GM23338 (cell line): Measurements from ENCODE around the gene NOL12. TPM values are rescaled to one million over a fixed set of nuclear protein-coding genes. Genes with fewer than 3 reads are reported as not detected.

Experiments used
- ATAC-seq: fragments of 200-7000 bp; cut with Tn5 transposase; 3 replicates; pipeline ENCODE4 v1.9.1; 2020
- DNase-seq: peaks from one replicate; pipeline ENCODE4 v3.0.0-alpha.2; 2015; ENCODE audit warnings: low spot score
- H2AFZ ChIP-seq: fragments of 200-600 bp; sonication (generic); 2 replicates; pipeline ENCODE4 v1.8.0; 2016; ENCODE audit warnings: antibody characterized with exemption, mild to moderate bottlenecking, moderate library complexity
- H3F3A ChIP-seq: fragments of 200-600 bp; sonication (generic); replicated peaks from 2 replicates; pipeline ENCODE4 v1.8.0; 2017; ENCODE audit warnings: antibody characterized with exemption, mixed run types, low read depth
- H3K27ac ChIP-seq: fragments of 200-600 bp; sonication (generic); 2 replicates; pipeline ENCODE4 v1.6.1; 2016; ENCODE audit warnings: low read depth
- H3K27me3 ChIP-seq: fragments of 200-600 bp; sonication (generic); 2 replicates; pipeline ENCODE4 v1.8.0; 2016; ENCODE audit warnings: mild to moderate bottlenecking, mixed run types, moderate library complexity; ENCODE audit not compliant: insufficient read depth
- H3K36me3 ChIP-seq: fragments of 200-600 bp; sonication (generic); 2 replicates; pipeline ENCODE4 v1.8.0; 2016; ENCODE audit warnings: mild to moderate bottlenecking; ENCODE audit not compliant: insufficient read depth
- H3K4me1 ChIP-seq: fragments of 200-600 bp; sonication (generic); 2 replicates; pipeline ENCODE4 v1.8.0; 2016; ENCODE audit warnings: mild to moderate bottlenecking, moderate library complexity; ENCODE audit not compliant: insufficient read depth
- H3K4me2 ChIP-seq: fragments of 200-600 bp; sonication (generic); 2 replicates; pipeline ENCODE4 v1.7.1; 2017; ENCODE audit warnings: mixed run types
- H3K4me3 ChIP-seq: fragments of 200-600 bp; sonication (generic); 2 replicates; pipeline ENCODE4 v1.6.1; 2016; ENCODE audit warnings: mixed run types
- H3K79me2 ChIP-seq: fragments of 200-600 bp; sonication (generic); replicated peaks from 2 replicates; pipeline ENCODE4 v1.8.0; 2017; ENCODE audit warnings: mild to moderate bottlenecking; ENCODE audit not compliant: insufficient read depth
- H3K9me2 ChIP-seq: fragments of 200-600 bp; sonication (generic); 2 replicates; pipeline ENCODE4 v1.8.0; 2017; ENCODE audit not compliant: insufficient read depth
- H4K20me1 ChIP-seq: fragments of 200-600 bp; sonication (generic); replicated peaks from 2 replicates; pipeline ENCODE4 v1.8.0; 2017; ENCODE audit warnings: mild to moderate bottlenecking; ENCODE audit not compliant: insufficient read depth
- H3K27ac Mint-ChIP-seq: 2 replicates; pipeline ENCODE4 v1.8.0; 2020; ENCODE audit warnings: inconsistent platforms, mild to moderate bottlenecking, moderate library complexity, mixed read lengths
- H3K27me3 Mint-ChIP-seq: 3 replicates; pipeline ENCODE4 v1.8.0; 2022; ENCODE audit warnings: low read depth, mild to moderate bottlenecking, moderate library complexity, mixed read lengths, inconsistent platforms; ENCODE audit not compliant: insufficient read depth, poor library complexity
- H3K36me3 Mint-ChIP-seq: 3 replicates; pipeline ENCODE4 v1.8.0; 2021; ENCODE audit warnings: low read depth, mild to moderate bottlenecking, inconsistent platforms, moderate library complexity, mixed read lengths
- H3K4me1 Mint-ChIP-seq: 3 replicates; pipeline ENCODE4 v1.8.0; 2020; ENCODE audit warnings: mild to moderate bottlenecking, inconsistent platforms, mixed read lengths
- H3K4me3 Mint-ChIP-seq: 3 replicates; pipeline ENCODE4 v1.8.0; 2021; ENCODE audit warnings: moderate library complexity, mild to moderate bottlenecking, inconsistent platforms, mixed read lengths
- H3K9me3 Mint-ChIP-seq: 3 replicates; pipeline ENCODE4 v1.8.0; 2020; ENCODE audit warnings: moderate library complexity, mild to moderate bottlenecking, inconsistent platforms, mixed read lengths
- CREB1 ChIP-seq: fragments of 250-450 bp; sonication (Bioruptor Pico); IDR thresholded peaks from 2 replicates; pipeline ENCODE4 v1.5.0; 2020; ENCODE audit warnings: low read depth, mild to moderate bottlenecking, moderate library complexity
- EZH2 ChIP-seq: fragments of 200-600 bp; sonication (generic); IDR thresholded peaks from one replicate; pipeline ENCODE4 v1.8.0; 2017; ENCODE audit warnings: antibody characterized with exemption, mild to moderate bottlenecking, low read depth; ENCODE audit not compliant: unreplicated experiment
- EZH2phosphoT487 ChIP-seq: fragments of 200-600 bp; sonication (generic); IDR thresholded peaks from one replicate; pipeline ENCODE4 v1.8.1; 2018; ENCODE audit warnings: antibody characterized with exemption; ENCODE audit not compliant: unreplicated experiment
- JUNB ChIP-seq: IDR thresholded peaks from one replicate; pipeline ENCODE4 v1.6.1; 2016; ENCODE audit warnings: antibody characterized with exemption; ENCODE audit not compliant: unreplicated experiment
- NANOG ChIP-seq: IDR thresholded peaks from 2 replicates; pipeline ENCODE4 v1.6.1; 2016; ENCODE audit warnings: antibody characterized with exemption, borderline replicate concordance
- POLR2AphosphoS5 ChIP-seq: IDR thresholded peaks from 2 replicates; pipeline ENCODE4 v1.6.1; 2016; ENCODE audit warnings: antibody characterized with exemption, low read depth
- REST ChIP-seq: IDR thresholded peaks from one replicate; pipeline ENCODE4 v1.6.1; 2018; ENCODE audit warnings: antibody characterized with exemption; ENCODE audit not compliant: unreplicated experiment
- ZNF114 ChIP-seq: fragments of 250-450 bp; sonication (Bioruptor Pico); IDR thresholded peaks from 2 replicates; pipeline ENCODE4 v1.5.0; 2020; ENCODE audit warnings: mild to moderate bottlenecking, moderate library complexity
- ZNF331 ChIP-seq: fragments of 250-450 bp; sonication (Bioruptor Pico); IDR thresholded peaks from 2 replicates; pipeline ENCODE4 v1.5.0; 2020; ENCODE audit warnings: low read depth, mild to moderate bottlenecking, moderate library complexity
- ZNF462 ChIP-seq: fragments of 250-450 bp; sonication (Bioruptor Pico); IDR thresholded peaks from 2 replicates; pipeline ENCODE4 v1.5.0; 2020; ENCODE audit warnings: mild to moderate bottlenecking, moderate library complexity
- polyA plus RNA-seq: library from polyadenylated mRNA; unstranded; fragments of >200 nt; fragmentation: Nextera tagmentation; extraction: Ambion mirVana; gene quantifications from 2 replicates; pipeline ENCODE4 v1.2.1, GENCODE V29; 2016
- total RNA-seq: library from RNA; depleted of rRNA; stranded (reverse); fragments of >200 nt; shearing (Covaris generic); gene quantifications from 2 replicates; pipeline ENCODE4 v1.2.3, GENCODE V29; 2014

NOL12 gene
- total and polyA plus RNA-seq, 2 experiments from 2014 or later = 22.2 to 48.5 TPM

- H3K36me3 ChIP-seq = no peaks in the 10 kb centered on the region
- ATAC-seq = no peak
- peaks cover 59% of the 10 kb centered on the region for H3K79me2 ChIP-seq
- TF ChIP-seq ZNF331 (CRISPR knock-in tag) (no peak), EZH2 (no peak)
- no peak overlapping the region for H3K4me2 ChIP-seq
- H3K27ac ChIP-seq = no peak overlapping the region
- Mint-ChIP-seq H3K9me3 (no peaks in the 10 kb centered on the region), H3K4me3 (no peak overlapping the region), H3K27me3 (peaks cover 11% of the 10 kb centered on the region), H3K36me3 (peaks cover 30% of the 10 kb centered on the region), H3K4me1 (peaks cover 26% of the 10 kb centered on the region), H3K27ac (no peak overlapping the region)
- H3K27me3 ChIP-seq = no peaks in the 10 kb centered on the region
- H3F3A ChIP-seq = 0 out of 2 replicates have a peak, but pooled peaks cover 15% of the 10 kb centered on the region
- H3K4me1 ChIP-seq = peaks cover 5% of the 10 kb centered on the region; the same call in 1 of the 2 replicates
- H3K4me3 ChIP-seq = no peak overlapping the region
- DNase-seq = no peak
- no peaks in the 10 kb centered on the region for H3K9me2 ChIP-seq
- H4K20me1 ChIP-seq = peaks cover 30% of the 10 kb centered on the region
- H2AFZ ChIP-seq = no peak overlapping the region
These were observed 22.5 kb upstream of the NOL12 start for GRCh38 chr22:37663521-37664140.

- Histone ChIP-seq H3F3A (0 out of 2 replicates have a peak, but pooled peaks cover 16% of the 10 kb centered on the region), H3K36me3 (no peaks in the 10 kb centered on the region), H3K4me3 (no peak overlapping the region), H3K9me2 (no peaks in the 10 kb centered on the region), H3K79me2 (peaks cover 55% of the 10 kb centered on the region), H3K4me2 (no peak overlapping the region), H3K27me3 (no peaks in the 10 kb centered on the region), H2AFZ (no peak overlapping the region), H4K20me1 (peaks cover 30% of the 10 kb centered on the region), H3K27ac (no peak overlapping the region), H3K4me1 (peaks cover 5% of the 10 kb centered on the region; the same call in 1 of the 2 replicates)
- no peak overlapping the region for H3K27ac Mint-ChIP-seq
- H3K4me1 Mint-ChIP-seq = peaks cover 23% of the 10 kb centered on the region
- peaks cover 30% of the 10 kb centered on the region for H3K36me3 Mint-ChIP-seq
- DNase-seq = no peak
- peaks cover 11% of the 10 kb centered on the region for H3K27me3 Mint-ChIP-seq
- no peak for ATAC-seq
- H3K4me3 Mint-ChIP-seq = no peak overlapping the region
- no peaks in the 10 kb centered on the region for H3K9me3 Mint-ChIP-seq
- TF ChIP-seq EZH2 (no peak), ZNF114 (CRISPR knock-in tag) (no peak), EZH2phosphoT487 (no peak), REST (no peak), CREB1 (CRISPR knock-in tag) (no peak), POLR2AphosphoS5 (no peak), ZNF331 (CRISPR knock-in tag) (no peak), ZNF462 (CRISPR knock-in tag) (no peak), JUNB (no peak), NANOG (no peak)
These were observed 21.7 kb upstream of the NOL12 start for GRCh38 chr22:37664249-37665101.
